MCF 10A (cell line): ENCODE results near the gene INTS7. TPM values are rescaled to one million over a fixed set of nuclear protein-coding genes. Genes with fewer than 3 reads are reported as not detected.
"Not testable (repeated sequence)": the region's sequence is repeated elsewhere in the genome, so short reads cannot be mapped to it uniquely, and the experiment has no call there.

Experiments
- BruUV-seq: library from RNA; stranded (reverse); fragments of 400-500 nt; replicated peaks from 2 replicates; lab custom pipeline; 2021; lab: Mats Ljungman, UMichigan
- CTCF ChIA-PET: fragments of 300-600 bp; sonication (Branson Sonifier 250); formaldehyde crosslinking; extraction: SDS; loops from one replicate; lab custom pipeline; 2021; ENCODE audit warnings: antibody characterized with exemption, inconsistent platforms; lab: Yijun Ruan, JAX
- POLR2A ChIA-PET: fragments of 300-600, 350-650 bp; sonication (Branson Sonifier 250); formaldehyde crosslinking; extraction: SDS; loops from one replicate; lab custom pipeline; 2020; ENCODE audit warnings: antibody characterized with exemption, inconsistent platforms; lab: Yijun Ruan, JAX
- DNase-seq: peaks from one replicate; pipeline ENCODE4 v3.0.0-alpha.2; 2018; ENCODE audit not compliant: unreplicated experiment
- H3K27ac Mint-ChIP-seq: one replicate; pipeline ENCODE4 v1.8.0; 2022; ENCODE audit warnings: mild to moderate bottlenecking, low read depth, mixed read lengths; ENCODE audit not compliant: unreplicated experiment
- H3K27me3 Mint-ChIP-seq: one replicate; pipeline ENCODE4 v1.8.0; 2022; ENCODE audit warnings: mixed read lengths; ENCODE audit not compliant: insufficient read depth, unreplicated experiment
- H3K36me3 Mint-ChIP-seq: one replicate; pipeline ENCODE4 v1.8.0; 2022; ENCODE audit warnings: mild to moderate bottlenecking, moderate library complexity, mixed read lengths; ENCODE audit not compliant: insufficient read depth, unreplicated experiment
- H3K4me1 Mint-ChIP-seq: one replicate; pipeline ENCODE4 v1.8.0; 2022; ENCODE audit warnings: mixed read lengths; ENCODE audit not compliant: insufficient read depth, unreplicated experiment
- H3K4me3 Mint-ChIP-seq: one replicate; pipeline ENCODE4 v1.8.0; 2022; ENCODE audit warnings: mild to moderate bottlenecking, moderate library complexity, mixed read lengths; ENCODE audit not compliant: unreplicated experiment
- H3K9me3 Mint-ChIP-seq: one replicate; pipeline ENCODE4 v1.8.0; 2022; ENCODE audit warnings: mixed read lengths; ENCODE audit not compliant: unreplicated experiment
- CTCF ChIP-seq: fragments of 200-600 bp; IDR thresholded peaks from one replicate; pipeline ENCODE4 v1.8.0; 2022; ENCODE audit warnings: antibody characterized with exemption, mild to moderate bottlenecking; ENCODE audit not compliant: unreplicated experiment
- intact Hi-C: fragments of 100-400 bp; cut with micrococcal nuclease; formaldehyde crosslinking; loops from 2 replicates; pipeline ENCODE4 v1.14.1; 2022
- total RNA-seq: library from RNA; stranded (reverse); gene quantifications from 2 replicates; pipeline ENCODE4 v1.2.3, GENCODE V29; 2022

Gene INTS7
- total RNA-seq, 1 experiment from 2014 or later, result 62.3 TPM

GRCh38 chr1:211921579-211922095 is 113.7 kb downstream of the INTS7 start:
- H3K36me3 Mint-ChIP-seq, result no peaks in the 10 kb centered on the region
- no peak overlapping the region for H3K27ac Mint-ChIP-seq
- ChIA-PET POLR2A (interaction anchor here (0.7 to 2.3 kb wide), 3 partner anchors 30 to 223 kb away, joined by 3 to 6 read pairs (median 3); no protein-coding TSS in a partner anchor), CTCF (interaction anchor here (0.6 to 4.3 kb wide), 8 partner anchors 10 to 241 kb away, joined by 3 to 24 read pairs (median 4); no protein-coding TSS in a partner anchor)
- H3K9me3 Mint-ChIP-seq, result no peaks in the 10 kb centered on the region
- DNase-seq, result no peak
- peaks cover 3% of the 10 kb centered on the region for H3K27me3 Mint-ChIP-seq
- intact Hi-C loops, result no loop called here
- BruUV-seq, result no TSS peak
- peaks cover 28% of the 10 kb centered on the region for H3K4me1 Mint-ChIP-seq
- no peak for TF ChIP-seq CTCF
- H3K4me3 Mint-ChIP-seq, result no peak overlapping the region

GRCh38 chr1:211920602-211921226 is 114.6 kb downstream of the INTS7 start:
- Mint-ChIP-seq H3K27me3 (peaks cover 6% of the 10 kb centered on the region), H3K4me1 (peaks cover 28% of the 10 kb centered on the region), H3K27ac (no peak overlapping the region), H3K36me3 (no peaks in the 10 kb centered on the region), H3K9me3 (no peaks in the 10 kb centered on the region), H3K4me3 (no peak overlapping the region)
- no peak for DNase-seq
- ChIA-PET POLR2A (interaction anchor here (0.6 to 2.3 kb wide), 13 partner anchors 8 to 540 kb away, joined by 3 to 10 read pairs (median 4); partner anchors contain the start of gene INTS7), CTCF (interaction anchor here (0.6 to 4.3 kb wide), 11 partner anchors 10 to 269 kb away, joined by 3 to 24 read pairs (median 3); no protein-coding TSS in a partner anchor)
- no TSS peak for BruUV-seq
- no peak for TF ChIP-seq CTCF
- intact Hi-C loops, result no loop called here

- Mint-ChIP-seq H3K27me3 (peaks cover 6% of the 10 kb centered on the region), H3K9me3 (no peaks in the 10 kb centered on the region), H3K36me3 (no peaks in the 10 kb centered on the region), H3K4me3 (no peak overlapping the region), H3K4me1 (peaks cover 28% of the 10 kb centered on the region), H3K27ac (no peak overlapping the region)
- ChIA-PET CTCF (interaction anchor here (0.6 to 4.3 kb wide), 9 partner anchors 9 to 239 kb away, joined by 3 to 24 read pairs (median 4); no protein-coding TSS in a partner anchor), POLR2A (interaction anchor here (0.6 to 2.3 kb wide), 12 partner anchors 8 to 539 kb away, joined by 3 to 10 read pairs (median 4); partner anchors contain the start of gene INTS7)
- DNase-seq, result peak; percentile 63
- intact Hi-C loops, result no loop called here
- no TSS peak for BruUV-seq
- TF ChIP-seq CTCF, result no peak
Measured at GRCh38 chr1:211920141-211920572, 115.2 kb downstream of the INTS7 start.

- Mint-ChIP-seq H3K27ac (peak overlapping the region; percentile 69), H3K9me3 (no peaks in the 10 kb centered on the region), H3K27me3 (peaks cover 6% of the 10 kb centered on the region), H3K4me1 (peaks cover 28% of the 10 kb centered on the region), H3K4me3 (no peak overlapping the region), H3K36me3 (no peaks in the 10 kb centered on the region)
- BruUV-seq, result no TSS peak
- no peak for TF ChIP-seq CTCF
- ChIA-PET CTCF (interaction anchor here (0.7 to 4.3 kb wide), 6 partner anchors 12 to 222 kb away, joined by 3 to 24 read pairs (median 4); no protein-coding TSS in a partner anchor), POLR2A (interaction anchor here (0.6 to 1.2 kb wide), 3 partner anchors 9 to 130 kb away, joined by 3 to 10 read pairs (median 4); no protein-coding TSS in a partner anchor)
- intact Hi-C loops, result no loop called here
- DNase-seq, result no peak
Measured at GRCh38 chr1:211918843-211919414, 116.4 kb downstream of the INTS7 start.

- DNase-seq, intact Hi-C loops, H3K9me3 Mint-ChIP-seq, BruUV-seq, H3K27me3 Mint-ChIP-seq, H3K27ac Mint-ChIP-seq, H3K36me3 Mint-ChIP-seq, H3K4me3 Mint-ChIP-seq: not testable (repeated sequence)
- CTCF ChIA-PET, result interaction anchor here (0.8 to 1.5 kb wide), 6 partner anchors 11 to 218 kb away, joined by 3 to 4 read pairs (median 4); no protein-coding TSS in a partner anchor
- POLR2A ChIA-PET, result interaction anchor here (0.6 to 1.4 kb wide), 4 partner anchors 11 to 30 kb away, joined by 3 to 6 read pairs (median 4); no protein-coding TSS in a partner anchor
- H3K4me1 Mint-ChIP-seq, result peaks cover 35% of the 10 kb centered on the region
Measured at GRCh38 chr1:211916458-211916857, 118.9 kb downstream of the INTS7 start.
